HFF-Myc (cell line): ENCODE measurements around the gene BNC2.

Experiments used
- DNase-seq: peaks from one replicate; pipeline ENCODE4 v3.0.0-alpha.2; 2011; ENCODE audit warnings: low read depth; ENCODE audit errors: extremely low read depth
- H3K4me3 ChIP-seq: replicated peaks from 2 replicates; pipeline ENCODE4 v1.5.1; 2011; ENCODE audit warnings: low read depth, mild to moderate bottlenecking, control low read depth, low read length
- CTCF ChIP-seq: IDR thresholded peaks from 2 replicates; pipeline ENCODE4 v1.5.1; 2012; ENCODE audit warnings: mild to moderate bottlenecking, low read depth, low read length, control low read depth; ENCODE audit errors: missing control alignments

Gene BNC2

DNA sequence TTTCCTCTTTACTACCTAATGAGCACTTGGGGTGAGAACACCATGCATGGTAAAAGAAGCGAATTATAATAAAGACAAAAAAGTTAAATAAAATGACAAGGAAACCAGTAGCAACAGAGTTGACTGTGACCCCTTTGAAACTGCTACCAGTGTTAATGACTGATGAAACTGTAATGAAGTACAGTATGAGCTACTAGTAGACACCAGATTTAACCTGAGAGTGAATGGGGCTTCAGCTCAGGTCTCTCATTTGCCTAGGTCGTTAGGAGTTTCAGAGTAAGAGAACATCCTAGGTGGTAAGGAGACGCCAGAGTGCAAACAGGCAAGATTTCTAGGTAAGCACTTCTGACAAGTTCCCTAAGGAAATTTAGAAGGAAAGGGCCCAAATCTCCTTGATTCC lies 346.4 kb downstream of the BNC2 start:
- DNase-seq: no peak
- no peak for TF ChIP-seq CTCF
- H3K4me3 ChIP-seq: no peak overlapping the region

GRCh38 chr9:16521868-16522411 lies 348.5 kb downstream of the BNC2 start:
- no peak overlapping the region for H3K4me3 ChIP-seq
- peak; percentile 94 for DNase-seq
- TF ChIP-seq CTCF: no peak

DNA sequence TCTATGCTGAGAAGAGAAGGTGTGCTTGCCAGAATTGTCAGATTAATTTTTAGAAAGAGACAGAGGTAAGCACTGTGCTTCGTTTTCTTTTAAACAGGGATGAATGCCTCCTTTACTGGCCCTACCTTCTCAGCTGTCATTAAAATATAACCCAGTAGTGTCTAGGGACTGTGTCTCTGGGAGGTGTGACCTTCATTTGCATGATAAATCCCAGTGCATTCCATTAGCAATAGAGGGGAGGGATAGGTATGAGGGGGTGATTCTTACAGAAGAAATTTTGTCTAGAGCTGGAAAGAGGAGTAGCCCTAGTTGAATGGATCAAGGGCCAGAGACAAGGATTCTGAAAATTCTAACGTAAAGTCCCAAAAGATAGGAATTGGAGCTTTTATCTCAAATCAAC lies 351.5 kb downstream of the BNC2 start:
- TF ChIP-seq CTCF: no peak
- no peak for DNase-seq
- H3K4me3 ChIP-seq: no peak overlapping the region

- no peak for TF ChIP-seq CTCF
- no peak for DNase-seq
- H3K4me3 ChIP-seq: no peak overlapping the region
Observed at GRCh38 chr9:16516891-16517290, 353.6 kb downstream of the BNC2 start.

GRCh38 chr9:16515879-16516301 lies 354.6 kb downstream of the BNC2 start:
- no peak overlapping the region for H3K4me3 ChIP-seq
- TF ChIP-seq CTCF: no peak
- DNase-seq: no peak

DNA sequence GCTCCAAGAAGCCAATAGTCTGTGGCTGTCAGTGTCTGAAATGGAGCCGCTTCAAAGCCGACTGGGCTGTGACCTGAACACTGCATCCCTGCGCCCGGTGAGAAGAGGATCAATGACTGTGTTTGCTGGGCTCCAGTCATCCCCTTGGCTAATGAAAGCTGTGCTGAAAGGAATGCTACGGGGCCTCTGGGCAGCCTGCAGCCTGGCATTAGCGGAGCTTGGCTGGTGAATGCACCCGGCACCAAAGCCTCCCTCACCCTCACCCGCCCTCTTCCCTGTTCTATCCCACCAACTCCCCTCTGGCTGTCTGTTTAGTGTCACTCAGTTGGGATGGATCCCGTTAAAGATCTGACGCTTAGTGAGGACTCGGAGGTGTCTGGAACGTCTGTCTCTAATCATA lies 355.3 kb downstream of the BNC2 start:
- no peak for TF ChIP-seq CTCF
- no peak for DNase-seq
- no peak overlapping the region for H3K4me3 ChIP-seq

DNA sequence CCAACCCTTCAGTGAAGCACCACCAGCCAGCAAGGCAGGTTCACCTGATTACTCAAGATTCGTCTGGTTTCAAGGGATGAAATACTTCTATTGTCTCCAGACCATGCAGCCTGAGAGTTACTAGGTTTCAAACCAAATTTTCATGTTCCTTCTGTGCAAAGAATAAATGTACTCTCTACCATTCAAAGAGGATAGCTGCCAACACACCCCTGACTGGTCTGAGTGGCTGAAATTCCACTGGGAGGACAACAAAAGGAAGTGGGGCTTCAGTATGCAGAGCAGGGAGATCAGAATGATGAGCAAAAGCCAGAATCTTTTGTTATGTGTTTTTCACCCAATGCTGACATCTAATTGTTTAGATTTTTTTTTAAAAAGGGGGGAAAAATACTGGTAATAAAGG lies 356.3 kb downstream of the BNC2 start:
- H3K4me3 ChIP-seq: no peak overlapping the region
- TF ChIP-seq CTCF: no peak
- no peak for DNase-seq
